ENCODE measurements around the gene TMED8.

DNA sequence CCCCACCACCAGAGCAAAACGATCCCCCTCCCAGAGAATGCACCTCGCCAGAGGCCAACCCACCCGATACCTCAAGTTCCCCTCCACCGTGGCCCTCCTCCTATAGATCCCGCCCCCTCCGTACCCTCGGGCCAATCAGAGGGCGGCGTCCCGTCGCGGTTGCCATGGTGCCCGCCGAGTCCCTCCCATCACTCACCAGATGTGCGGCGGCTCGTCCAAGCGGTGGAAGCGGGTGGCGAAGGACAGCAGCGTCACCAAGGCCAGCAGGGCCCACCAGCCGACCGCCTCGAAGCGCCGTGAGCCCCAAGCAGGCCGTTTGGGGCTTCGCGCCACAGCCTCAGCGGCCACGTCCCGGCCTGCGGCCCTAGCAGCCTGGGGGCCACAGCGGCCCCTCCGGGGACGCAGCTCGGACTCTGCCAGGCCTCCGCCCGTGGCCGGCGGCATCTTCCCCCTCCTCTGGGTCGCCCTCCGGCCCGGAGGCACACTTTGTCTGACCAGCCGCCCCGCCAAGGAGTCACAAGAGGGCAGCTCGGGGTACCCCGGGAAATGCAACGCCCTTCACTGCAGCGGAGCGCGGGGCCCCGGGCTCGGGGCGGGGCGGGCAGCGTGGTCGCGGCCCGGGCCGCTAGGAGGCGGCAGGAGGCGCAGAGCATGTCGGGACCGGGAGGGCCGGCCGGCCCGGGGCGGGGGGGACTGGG lies 56.5 kb downstream of the TMED8 start, which contains the start of gene POMT2:
- peak; percentile 43 for TF ChIP-seq POLR2A (IDR thresholded peaks at IDR 0.05; ENCODE audit: low read length)
- TF ChIP-seq GATA1 (IDR thresholded peaks at IDR 0.05; ENCODE audit: low read depth, low read length), result no peak

Data from erythroblast (primary cell).